GM12878 (cell line): ENCODE measurements around the gene FOXP1.
"Not testable (repeated sequence)": the region's sequence is repeated elsewhere in the genome, so short reads cannot be mapped to it uniquely, and the experiment has no call there.

Source experiments
- ATF7 ChIP-seq: fragments of 450-650 bp; IDR thresholded peaks from 2 replicates; pipeline ENCODE4 v1.6.1; 2016; ENCODE audit warnings: low read depth, mild to moderate bottlenecking
- CEBPB ChIP-seq, 2 experiments: fragments of 150-350 bp in 1 of 2; IDR thresholded peaks; 2 replicates each; pipeline ENCODE4 v1.6.1; 2012 to 2014; ENCODE audit warnings: low read depth in 2 of 2, low read length in 2 of 2, borderline replicate concordance in 1 of 2, inconsistent platforms in 1 of 2
- CHD1 ChIP-seq: IDR thresholded peaks from 2 replicates; pipeline ENCODE4 v1.6.1; 2012; ENCODE audit warnings: low read depth, low read length, improper control_type of control experiment
- MTA2 ChIP-seq: fragments of 450-650 bp; IDR thresholded peaks from 2 replicates; pipeline ENCODE4 v1.6.1; 2016; ENCODE audit warnings: low read depth, mild to moderate bottlenecking, moderate library complexity
- PAX5 ChIP-seq: IDR thresholded peaks from 2 replicates; pipeline ENCODE4 v1.6.1; 2011; ENCODE audit warnings: low read depth, low read length, borderline replicate concordance
- POLR2A ChIP-seq: IDR thresholded peaks from 2 replicates; pipeline ENCODE4 v1.6.1; 2011; ENCODE audit warnings: low read depth, mild to moderate bottlenecking, low read length
- RAD21 ChIP-seq: IDR thresholded peaks from 2 replicates; pipeline ENCODE4 v1.6.1; 2011; ENCODE audit warnings: mild to moderate bottlenecking, low read depth, low read length, moderate library complexity; ENCODE audit not compliant: insufficient read depth
- RELA ChIP-seq: fragments of 450-650 bp; IDR thresholded peaks from 2 replicates; pipeline ENCODE4 v1.8.0; 2014; ENCODE audit warnings: borderline replicate concordance; ENCODE audit not compliant: partially characterized antibody
- SUZ12 ChIP-seq: fragments of 200-600 bp; sonication (generic); IDR thresholded peaks from one replicate; pipeline ENCODE4 v1.6.1; 2018; ENCODE audit warnings: antibody characterized with exemption, mild to moderate bottlenecking; ENCODE audit not compliant: unreplicated experiment
- WRNIP1 ChIP-seq: IDR thresholded peaks from 2 replicates; pipeline ENCODE4 v1.6.1; 2011; ENCODE audit warnings: low read depth, low read length, improper control_type of control experiment, borderline replicate concordance
- TF ChIP-seq, protein P1 (sequence below), 3 experiments: IDR thresholded peaks in 2 of 3; conservative IDR thresholded peaks in 1 of 3; 2 replicates each; pipeline ENCODE4 v1.5.1; 2011; ENCODE audit warnings: low read depth in 3 of 3, low read length in 3 of 3, mild to moderate bottlenecking in 3 of 3, control low read depth in 2 of 3, moderate library complexity in 2 of 3, inconsistent platforms in 1 of 3, mixed read lengths in 1 of 3; ENCODE audit not compliant: control insufficient read depth in 2 of 3, insufficient read depth in 1 of 3; ENCODE audit errors: extremely low read depth in 1 of 3
- TF ChIP-seq, protein P2 (sequence below): IDR thresholded peaks from 2 replicates; pipeline ENCODE4 v1.6.1; 2011; ENCODE audit warnings: low read depth, low read length, improper control_type of control experiment, borderline replicate concordance

DNA sequence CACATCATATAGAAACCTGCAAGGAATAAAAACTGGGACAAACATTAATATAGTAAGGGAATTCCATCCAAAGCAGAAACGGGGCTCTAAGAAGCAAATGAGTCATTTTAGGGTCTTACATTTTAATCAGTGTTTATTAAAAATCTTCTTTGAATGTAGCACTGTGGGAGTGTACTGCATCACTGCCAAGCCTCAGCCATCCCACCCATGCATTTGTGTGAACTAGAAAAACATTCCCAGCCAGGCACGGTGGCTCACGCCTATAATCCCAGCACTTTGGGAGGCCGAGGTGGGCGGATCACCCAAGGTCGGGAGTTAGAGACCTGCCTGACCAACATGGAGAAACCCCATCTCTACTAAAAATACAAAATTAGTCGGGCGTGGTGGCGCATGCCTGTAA is 57.1 kb downstream of the FOXP1 start:
- TF ChIP-seq SUZ12; RELA; CHD1; CEBPB (IDR thresholded peaks at IDR 0.05; ENCODE audit: borderline replicate concordance in 1 of 2, low read depth in 2 of 2, low read length in 2 of 2); PAX5; RAD21; WRNIP1; POLR2A; ATF7; MTA2: not testable (repeated sequence)
- TF ChIP-seq, protein P1, sequence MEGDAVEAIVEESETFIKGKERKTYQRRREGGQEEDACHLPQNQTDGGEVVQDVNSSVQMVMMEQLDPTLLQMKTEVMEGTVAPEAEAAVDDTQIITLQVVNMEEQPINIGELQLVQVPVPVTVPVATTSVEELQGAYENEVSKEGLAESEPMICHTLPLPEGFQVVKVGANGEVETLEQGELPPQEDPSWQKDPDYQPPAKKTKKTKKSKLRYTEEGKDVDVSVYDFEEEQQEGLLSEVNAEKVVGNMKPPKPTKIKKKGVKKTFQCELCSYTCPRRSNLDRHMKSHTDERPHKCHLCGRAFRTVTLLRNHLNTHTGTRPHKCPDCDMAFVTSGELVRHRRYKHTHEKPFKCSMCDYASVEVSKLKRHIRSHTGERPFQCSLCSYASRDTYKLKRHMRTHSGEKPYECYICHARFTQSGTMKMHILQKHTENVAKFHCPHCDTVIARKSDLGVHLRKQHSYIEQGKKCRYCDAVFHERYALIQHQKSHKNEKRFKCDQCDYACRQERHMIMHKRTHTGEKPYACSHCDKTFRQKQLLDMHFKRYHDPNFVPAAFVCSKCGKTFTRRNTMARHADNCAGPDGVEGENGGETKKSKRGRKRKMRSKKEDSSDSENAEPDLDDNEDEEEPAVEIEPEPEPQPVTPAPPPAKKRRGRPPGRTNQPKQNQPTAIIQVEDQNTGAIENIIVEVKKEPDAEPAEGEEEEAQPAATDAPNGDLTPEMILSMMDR (IDR thresholded peaks at IDR 0.05 in 2 of 3, conservative IDR thresholded peaks at IDR 0.05 in 1 of 3; ENCODE audit: control insufficient read depth in 2 of 3, extremely low read depth in 1 of 3, insufficient read depth in 1 of 3, low read depth in 3 of 3, low read length in 3 of 3), result not testable (repeated sequence)
- TF ChIP-seq, protein P2, sequence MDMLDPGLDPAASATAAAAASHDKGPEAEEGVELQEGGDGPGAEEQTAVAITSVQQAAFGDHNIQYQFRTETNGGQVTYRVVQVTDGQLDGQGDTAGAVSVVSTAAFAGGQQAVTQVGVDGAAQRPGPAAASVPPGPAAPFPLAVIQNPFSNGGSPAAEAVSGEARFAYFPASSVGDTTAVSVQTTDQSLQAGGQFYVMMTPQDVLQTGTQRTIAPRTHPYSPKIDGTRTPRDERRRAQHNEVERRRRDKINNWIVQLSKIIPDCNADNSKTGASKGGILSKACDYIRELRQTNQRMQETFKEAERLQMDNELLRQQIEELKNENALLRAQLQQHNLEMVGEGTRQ, result not testable (repeated sequence)
